ENCODE measurements around the gene GNB4. TPM values are rescaled to one million over a fixed set of nuclear protein-coding genes. Genes with fewer than 3 reads are reported as not detected.

Gene GNB4
- total RNA-seq, 1 donor from 2014 or later, result 1.4 TPM

DNA sequence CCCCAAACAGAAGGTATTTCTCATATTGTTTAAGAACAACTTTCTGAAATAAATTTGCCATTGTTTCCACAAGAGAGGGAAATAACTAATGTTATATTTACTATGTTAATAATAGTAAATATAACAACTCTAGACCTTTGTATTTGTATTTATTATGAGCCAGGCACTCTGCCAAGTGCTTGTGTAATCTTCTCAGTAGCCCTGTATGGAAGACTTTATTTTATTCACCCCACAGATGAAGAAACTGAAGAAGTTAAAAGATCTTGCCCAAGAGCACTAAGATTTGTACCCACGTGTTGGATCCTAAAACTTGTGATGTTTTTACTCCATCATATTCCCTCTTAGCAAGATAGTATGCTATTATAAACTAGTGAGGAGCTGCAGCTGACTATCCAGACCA, 12.0 kb upstream of the GNB4 start:
- DNase-seq (ENCODE audit: low spot score, unreplicated experiment), result no peak
- H3K27me3 Mint-ChIP-seq, result peaks cover 2% of the 10 kb centered on the region
- no peak for TF ChIP-seq CTCF (IDR thresholded peaks at IDR 0.05; ENCODE audit: unreplicated experiment)
- H3K27ac Mint-ChIP-seq, result no peak overlapping the region
- H3K4me3 Mint-ChIP-seq (ENCODE audit: low read depth), result no peak overlapping the region
- H3K4me1 Mint-ChIP-seq (ENCODE audit: low read depth), result peaks cover 1% of the 10 kb centered on the region
- H3K9me3 Mint-ChIP-seq (ENCODE audit: low read depth), result no peaks in the 10 kb centered on the region
- no peaks in the 10 kb centered on the region for H3K36me3 Mint-ChIP-seq (ENCODE audit: insufficient read depth)

- Mint-ChIP-seq H3K27ac (no peak overlapping the region), H3K4me1 (ENCODE audit: low read depth) (peaks cover 1% of the 10 kb centered on the region), H3K4me3 (ENCODE audit: low read depth) (no peak overlapping the region), H3K36me3 (ENCODE audit: insufficient read depth) (no peaks in the 10 kb centered on the region), H3K9me3 (ENCODE audit: low read depth) (no peaks in the 10 kb centered on the region), H3K27me3 (peaks cover 17% of the 10 kb centered on the region)
- no peak for DNase-seq (ENCODE audit: low spot score, unreplicated experiment)
- TF ChIP-seq CTCF (IDR thresholded peaks at IDR 0.05; ENCODE audit: unreplicated experiment), result no peak
Measured at GRCh38 chr3:179460260-179460659, 9.0 kb upstream of the GNB4 start.

DNA sequence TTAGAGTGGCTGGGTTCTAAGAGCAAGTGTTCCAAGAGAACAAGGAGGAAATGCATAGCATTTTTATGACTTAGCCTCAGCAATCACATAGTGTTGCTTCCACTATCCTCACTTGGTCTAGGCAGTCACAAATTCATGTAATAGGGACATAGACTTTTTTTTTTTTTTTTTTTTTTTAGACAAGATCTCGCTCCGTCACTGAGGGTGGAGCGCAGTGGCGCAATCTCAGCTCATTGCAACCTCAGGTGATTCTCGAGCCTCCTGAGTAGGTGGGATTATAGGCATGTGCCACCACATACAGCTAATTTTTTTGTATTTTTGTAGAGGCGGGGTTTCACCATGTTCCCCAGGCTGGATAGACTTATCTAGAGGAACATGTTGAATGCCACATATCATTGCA, 4.7 kb upstream of the GNB4 start:
- peaks cover 6% of the 10 kb centered on the region for H3K4me1 Mint-ChIP-seq (ENCODE audit: low read depth)
- no peaks in the 10 kb centered on the region for H3K36me3 Mint-ChIP-seq (ENCODE audit: insufficient read depth)
- no peak for DNase-seq (ENCODE audit: low spot score, unreplicated experiment)
- no peak for TF ChIP-seq CTCF (IDR thresholded peaks at IDR 0.05; ENCODE audit: unreplicated experiment)
- no peak overlapping the region for H3K4me3 Mint-ChIP-seq (ENCODE audit: low read depth)
- no peak overlapping the region for H3K27ac Mint-ChIP-seq
- peaks cover 53% of the 10 kb centered on the region for H3K27me3 Mint-ChIP-seq
- H3K9me3 Mint-ChIP-seq (ENCODE audit: low read depth), result no peaks in the 10 kb centered on the region

GRCh38 chr3:179454887-179455286, 3.6 kb upstream of the GNB4 start:
- peaks cover 11% of the 10 kb centered on the region for H3K4me1 Mint-ChIP-seq (ENCODE audit: low read depth)
- H3K4me3 Mint-ChIP-seq (ENCODE audit: low read depth), result no peak overlapping the region
- no peaks in the 10 kb centered on the region for H3K9me3 Mint-ChIP-seq (ENCODE audit: low read depth)

DNA sequence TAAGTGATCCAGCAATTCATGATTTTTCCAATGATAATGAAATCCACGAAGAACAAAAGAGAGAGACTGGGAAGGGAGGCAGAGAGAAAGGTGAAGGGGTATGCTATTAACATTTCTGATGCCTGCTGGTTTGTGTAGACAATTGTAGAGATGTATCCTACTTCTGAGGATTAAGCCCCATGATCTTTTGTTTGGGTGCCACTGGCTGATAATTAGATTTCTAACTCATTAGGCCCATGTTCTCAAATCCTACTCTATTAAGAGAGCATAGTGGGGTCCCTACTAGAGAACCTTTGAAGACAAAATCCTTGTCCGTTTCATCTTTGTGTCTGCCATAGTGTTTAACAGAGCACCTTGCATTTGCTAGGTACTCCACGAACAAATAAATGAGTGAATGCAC, 2.7 kb upstream of the GNB4 start:
- Mint-ChIP-seq H3K4me1 (ENCODE audit: low read depth) (peaks cover 11% of the 10 kb centered on the region), H3K4me3 (ENCODE audit: low read depth) (no peak overlapping the region), H3K27ac (no peak overlapping the region), H3K9me3 (ENCODE audit: low read depth) (no peaks in the 10 kb centered on the region), H3K27me3 (peaks cover 70% of the 10 kb centered on the region), H3K36me3 (ENCODE audit: insufficient read depth) (no peaks in the 10 kb centered on the region)
- DNase-seq (ENCODE audit: low spot score, unreplicated experiment), result no peak
- no peak for TF ChIP-seq CTCF (IDR thresholded peaks at IDR 0.05; ENCODE audit: unreplicated experiment)

More at GRCh38 chr3:179454887-179455286, 3.6 kb upstream of the GNB4 start:
- Mint-ChIP-seq H3K27me3 (peaks cover 62% of the 10 kb centered on the region), H3K27ac (no peak overlapping the region), H3K36me3 (ENCODE audit: insufficient read depth) (no peaks in the 10 kb centered on the region)
- no peak for TF ChIP-seq CTCF (IDR thresholded peaks at IDR 0.05; ENCODE audit: unreplicated experiment)
- DNase-seq (ENCODE audit: low spot score, unreplicated experiment), result no peak

All from progenitor cell of endocrine pancreas (in vitro differentiated cells).